Activated CD8-positive, alpha-beta T cell treated with anti-CD3 and anti-CD28 coated beads for 36 hours (primary cell): Measurements from ENCODE around the gene TNIK. TPM values are rescaled to one million over a fixed set of nuclear protein-coding genes. Genes with fewer than 3 reads are reported as not detected.

Experiments used
- ATAC-seq: fragments of 200-7000 bp; cut with Tn5 transposase; one replicate; pipeline ENCODE4 v1.10.0; 2021; ENCODE audit warnings: mild to moderate bottlenecking, moderate library complexity
- CTCF ChIA-PET: fragments of 350-600 bp; sonication (Branson Sonifier 250); formaldehyde crosslinking; loops from one replicate; lab custom pipeline; 2021; ENCODE audit warnings: antibody characterized with exemption; lab: Charles Lee
- POLR2A ChIA-PET: fragments of 350-600 bp; sonication (Branson Sonifier 250); formaldehyde crosslinking; loops from one replicate; lab custom pipeline; 2021; ENCODE audit warnings: antibody characterized with exemption; lab: Charles Lee
- DNase-seq: peaks from one replicate; pipeline ENCODE4 v3.0.0-alpha.2; 2020
- H3K27ac Mint-ChIP-seq: one replicate; pipeline ENCODE4 v1.8.0; 2021; ENCODE audit warnings: mild to moderate bottlenecking, mixed read lengths
- H3K27me3 Mint-ChIP-seq: one replicate; pipeline ENCODE4 v1.8.0; 2021; ENCODE audit warnings: mixed read lengths
- H3K36me3 Mint-ChIP-seq: one replicate; pipeline ENCODE4 v1.8.0; 2021; ENCODE audit warnings: low read depth, mixed read lengths
- H3K4me1 Mint-ChIP-seq: one replicate; pipeline ENCODE4 v1.8.0; 2021; ENCODE audit warnings: low read depth, mixed read lengths
- H3K4me3 Mint-ChIP-seq: one replicate; pipeline ENCODE4 v1.8.0; 2021; ENCODE audit warnings: mild to moderate bottlenecking, moderate library complexity, mixed read lengths
- H3K9me3 Mint-ChIP-seq: one replicate; pipeline ENCODE4 v1.8.0; 2021; ENCODE audit warnings: mixed read lengths
- CTCF ChIP-seq: fragments of 200-600 bp; IDR thresholded peaks from one replicate; pipeline ENCODE4 v1.8.0; 2022; ENCODE audit warnings: antibody characterized with exemption, mild to moderate bottlenecking
- intact Hi-C: fragments of 100-400 bp; cut with micrococcal nuclease; formaldehyde crosslinking; loops from one replicate; pipeline ENCODE4 v1.10.0; 2022
- total RNA-seq, 2 experiments: library from RNA; stranded (reverse); gene quantifications; one replicate each; pipeline ENCODE4 v1.2.3, GENCODE V29; 2021

The TNIK gene
- total RNA-seq, 2 experiments from 2014 or later, result 25.1 to 28.8 TPM

- no peak for TF ChIP-seq CTCF
- H3K9me3 Mint-ChIP-seq, result peaks cover 2% of the 10 kb centered on the region
- intact Hi-C loops, result no loop called here
- ChIA-PET CTCF (interaction anchor here (1.2 to 2.2 kb wide), 3 partner anchors 11 to 187 kb away, joined by 3 to 6 read pairs (median 3); no protein-coding TSS in a partner anchor), POLR2A (no interaction called here)
- no peak overlapping the region for H3K27ac Mint-ChIP-seq
- peaks cover 51% of the 10 kb centered on the region for H3K4me1 Mint-ChIP-seq
- H3K4me3 Mint-ChIP-seq, result no peak overlapping the region
- ATAC-seq (no peak), DNase-seq (no peak)
- no peaks in the 10 kb centered on the region for H3K27me3 Mint-ChIP-seq
- peaks cover 10% of the 10 kb centered on the region for H3K36me3 Mint-ChIP-seq
Measured at GRCh38 chr3:171349392-171349791, 110.8 kb downstream of the TNIK start.

GRCh38 chr3:171348121-171348520 is 112.1 kb downstream of the TNIK start:
- Mint-ChIP-seq H3K4me1 (peaks cover 44% of the 10 kb centered on the region), H3K36me3 (peaks cover 16% of the 10 kb centered on the region), H3K4me3 (no peak overlapping the region), H3K9me3 (peaks cover 2% of the 10 kb centered on the region), H3K27me3 (no peaks in the 10 kb centered on the region), H3K27ac (peak overlapping the region; percentile 14)
- CTCF ChIA-PET, result interaction anchor here (0.6 to 1.4 kb wide), 3 partner anchors 12 to 108 kb away, joined by 3 to 4 read pairs (median 3); no protein-coding TSS in a partner anchor
- no peak for TF ChIP-seq CTCF
- POLR2A ChIA-PET, result interaction anchor here (0.8 kb wide), 1 partner anchor 22 kb away, joined by 3 read pairs; no protein-coding TSS in a partner anchor
- DNase-seq (no peak), ATAC-seq (no peak)
- intact Hi-C loops, result no loop called here

GRCh38 chr3:171347301-171348039 is 112.7 kb downstream of the TNIK start:
- H3K9me3 Mint-ChIP-seq, result peaks cover 7% of the 10 kb centered on the region
- peak; percentile 55 for ATAC-seq
- no peaks in the 10 kb centered on the region for H3K27me3 Mint-ChIP-seq
- peak overlapping the region; percentile 22 for H3K27ac Mint-ChIP-seq
- POLR2A ChIA-PET, result interaction anchor here (0.8 kb wide), 1 partner anchor 22 kb away, joined by 3 read pairs; no protein-coding TSS in a partner anchor
- CTCF ChIA-PET, result interaction anchor here (0.6 to 1.4 kb wide), 3 partner anchors 11 to 109 kb away, joined by 3 to 4 read pairs (median 3); no protein-coding TSS in a partner anchor
- no peak overlapping the region for H3K4me3 Mint-ChIP-seq
- H3K4me1 Mint-ChIP-seq, result peaks cover 44% of the 10 kb centered on the region
- intact Hi-C loops, result no loop called here
- TF ChIP-seq CTCF, result no peak
- no peak for DNase-seq
- peaks cover 16% of the 10 kb centered on the region for H3K36me3 Mint-ChIP-seq

- no peak for ATAC-seq
- Mint-ChIP-seq H3K9me3 (peaks cover 10% of the 10 kb centered on the region), H3K4me3 (no peak overlapping the region), H3K4me1 (peaks cover 37% of the 10 kb centered on the region), H3K27ac (no peak overlapping the region), H3K27me3 (no peaks in the 10 kb centered on the region), H3K36me3 (peaks cover 16% of the 10 kb centered on the region)
- ChIA-PET POLR2A (no interaction called here), CTCF (interaction anchor here (1.3 to 1.5 kb wide), 3 partner anchors 10 to 109 kb away, joined by 3 to 4 read pairs (median 4); no protein-coding TSS in a partner anchor)
- intact Hi-C loops, result no loop called here
- no peak for TF ChIP-seq CTCF
- no peak for DNase-seq
Measured at GRCh38 chr3:171346582-171347300, 113.5 kb downstream of the TNIK start.
